ENCODE data around the gene SHANK2. TPM values are rescaled to one million over a fixed set of nuclear protein-coding genes. Genes with fewer than 3 reads are reported as not detected.

Gene SHANK2
- total and polyA plus RNA-seq, 10 of the 15 experiments (the other 5 are each of a cell fraction or from before 2014, with no cell fraction given): 0.01 to 0.31 (median 0.10) TPM; not detected in 5

GRCh38 chr11:71298761-71299181 lies 46.4 kb upstream of the SHANK2 start:
- RAD21 ChIA-PET (ENCODE audit: unreplicated experiment): no interaction called here
- SMC1A ChIA-PET (ENCODE audit: uncharacterized antibody, unreplicated experiment): no interaction called here
- H2AFZ ChIP-seq (ENCODE audit: control insufficient read depth, low read depth, low read length): no peak overlapping the region
- no peak overlapping the region for H3K9ac ChIP-seq (ENCODE audit: control insufficient read depth, insufficient read depth, low read length)
- H3K79me2 ChIP-seq (ENCODE audit: control insufficient read depth, insufficient read depth, low read length): no peaks in the 10 kb centered on the region
- CTCF ChIA-PET: no interaction called here
- no peak overlapping the region for H3K4me2 ChIP-seq (ENCODE audit: control insufficient read depth, insufficient read depth)
- ATAC-seq (no peak), DNase-seq (ENCODE audit: low read depth, low spot score) (no peak), FAIRE-seq (no peak)
- no peak overlapping the region for H3K4me3 ChIP-seq
- H3K27me3 ChIP-seq (replicated peaks in 1 of 2; ENCODE audit: control insufficient read depth in 2 of 2, insufficient read depth in 2 of 2, low read length in 1 of 2): peaks cover 4 to 5% of the 10 kb centered on the region in 2 experiments; a peak in 1 of 4 replicates
- POLR2A ChIA-PET: no interaction called here
- intact Hi-C loops (cut with micrococcal nuclease; ENCODE audit: unreplicated experiment) (no loop called here), in situ Hi-C loops (cut with MboI) (no loop called here)
- H3K27ac ChIP-seq (ENCODE audit: control insufficient read depth, insufficient read depth): no peak overlapping the region
- H4K20me1 ChIP-seq (ENCODE audit: control insufficient read depth, insufficient read depth): no peaks in the 10 kb centered on the region
- no peaks in the 10 kb centered on the region for H3K9me3 ChIP-seq (replicated peaks; ENCODE audit: control insufficient read depth, insufficient read depth, low read length)
- BruUV-seq (replicated peaks): no TSS peak
- H3K36me3 ChIP-seq (ENCODE audit: control insufficient read depth in 2 of 2, insufficient read depth in 2 of 2, low read length in 1 of 2): no peaks in the 10 kb centered on the region
- TF ChIP-seq FOXM1 (IDR thresholded peaks at IDR 0.05; ENCODE audit: low read depth, low read length) (no peak), CUX1 (IDR thresholded peaks at IDR 0.05; ENCODE audit: insufficient replicate concordance, low read depth, low read length) (no peak), CHD4 (IDR thresholded peaks at IDR 0.05) (no peak), CEBPZ (IDR thresholded peaks at IDR 0.05; ENCODE audit: low read depth, low read length) (no peak), STAT1 (conservative IDR thresholded peaks at IDR 0.05) (no peak), IRF3 (IDR thresholded peaks at IDR 0.05) (no peak), SMAD1 (IDR thresholded peaks at IDR 0.05; ENCODE audit: low read depth, partially characterized antibody) (no peak), KLF5 (IDR thresholded peaks at IDR 0.05; ENCODE audit: partially characterized antibody) (no peak), BCL11A (IDR thresholded peaks at IDR 0.05; ENCODE audit: low read depth, low read length) (no peak), IRF5 (IDR thresholded peaks at IDR 0.05; ENCODE audit: borderline replicate concordance) (no peak)
- 37% methylated on average over 14 of the region's 14 CpGs for WGBS (ENCODE audit: insufficient coverage, insufficient replicate concordance, low lambda C conversion rate, missing lambda C conversion rate)
- no peaks in the 10 kb centered on the region for H3K4me1 ChIP-seq (ENCODE audit: control insufficient read depth, insufficient read depth, low read length)

Measured in GM12878 (cell line).